ENCODE results near the gene NDUFS6. TPM values are rescaled to one million over a fixed set of nuclear protein-coding genes. Genes with fewer than 3 reads are reported as not detected.

NDUFS6 gene
- total and polyA plus RNA-seq, 11 donors: 55.9 to 311 (median 95.9) TPM

GRCh38 chr5:1779782-1780613 lies 21.2 kb upstream of the NDUFS6 start:
- WGBS, 4 donors: 81 to 89% (median 84%) methylated on average over 15 to 20 of the region's 20 CpGs
- ATAC-seq (no peak), DNase-seq (no peak)
- Histone ChIP-seq H3K36me3 (no peaks in the 10 kb centered on the region), H3K4me1 (peaks cover 0 to 9% (median 0%) of the 10 kb centered on the region in 12 donors), H3K27ac (no peak overlapping the region), H3K9me3 (peaks cover 0 to 11% (median 0%) of the 10 kb centered on the region in 12 donors), H3K27me3 (peaks cover 0 to 6% (median 0%) of the 10 kb centered on the region in 9 donors), H3K4me3 (no peak overlapping the region)
- TF ChIP-seq CTCF (IDR thresholded peaks at IDR 0.05) (no peak), POLR2A (IDR thresholded peaks at IDR 0.05) (no peak)
- intact Hi-C loops (cut with DNase I): no loop called here

GRCh38 chr5:1780614-1780930 lies 20.6 kb upstream of the NDUFS6 start:
- ATAC-seq (no peak), DNase-seq (no peak)
- peaks cover 0 to 5% (median 0%) of the 10 kb centered on the region in 12 donors for H3K9me3 ChIP-seq
- 52 to 67% (median 62%) methylated on average over 6 of the region's 6 CpGs for WGBS, 4 donors
- TF ChIP-seq CTCF (IDR thresholded peaks at IDR 0.05): no peak
- TF ChIP-seq POLR2A (IDR thresholded peaks at IDR 0.05): no peak
- intact Hi-C loops (cut with DNase I): no loop called here
- no peak overlapping the region for H3K27ac ChIP-seq
- no peaks in the 10 kb centered on the region for H3K36me3 ChIP-seq
- H3K4me3 ChIP-seq: no peak overlapping the region
- H3K4me1 ChIP-seq: peaks cover 0 to 9% (median 0%) of the 10 kb centered on the region in 12 donors
- H3K27me3 ChIP-seq: peaks cover 0 to 6% (median 0%) of the 10 kb centered on the region in 9 donors

- WGBS, 4 donors: 84 to 90% (median 90%) methylated on average over 6 of the region's 6 CpGs
- DNase-seq (no peak), ATAC-seq (no peak)
- H3K36me3 ChIP-seq: no peaks in the 10 kb centered on the region
- peaks cover 0 to 9% (median 0%) of the 10 kb centered on the region in 12 donors for H3K4me1 ChIP-seq
- intact Hi-C loops (cut with DNase I): no loop called here
- H3K27ac ChIP-seq: no peak overlapping the region
- H3K9me3 ChIP-seq: no peaks in the 10 kb centered on the region
- H3K27me3 ChIP-seq: peaks cover 0 to 6% (median 0%) of the 10 kb centered on the region in 9 donors
- TF ChIP-seq POLR2A (IDR thresholded peaks at IDR 0.05) (no peak), CTCF (IDR thresholded peaks at IDR 0.05) (no peak)
- H3K4me3 ChIP-seq: no peak overlapping the region
These were observed 20.1 kb upstream of the NDUFS6 start for GRCh38 chr5:1781107-1781506.

- Histone ChIP-seq H3K27me3 (peaks cover 0 to 6% (median 0%) of the 10 kb centered on the region in 9 donors), H3K4me3 (no peak overlapping the region), H3K27ac (no peak overlapping the region), H3K36me3 (no peaks in the 10 kb centered on the region), H3K4me1 (peaks cover 0 to 9% (median 0%) of the 10 kb centered on the region in 12 donors), H3K9me3 (no peaks in the 10 kb centered on the region)
- intact Hi-C loops (cut with DNase I): no loop called here
- no peak for ATAC-seq
- TF ChIP-seq POLR2A (IDR thresholded peaks at IDR 0.05) (no peak), CTCF (IDR thresholded peaks at IDR 0.05) (no peak)
- no peak for DNase-seq
- 83 to 89% (median 84%) methylated on average over 9 of the region's 9 CpGs for WGBS, 4 donors
These were observed 19.4 kb upstream of the NDUFS6 start for GRCh38 chr5:1781726-1782384.

All from heart left ventricle (tissue), 16 donors.